ENCODE data around the gene ING2. TPM values are rescaled to one million over a fixed set of nuclear protein-coding genes. Genes with fewer than 3 reads are reported as not detected.
"Not testable (repeated sequence)": the region's sequence is repeated elsewhere in the genome, so short reads cannot be mapped to it uniquely, and the experiment has no call there.

ING2 gene
- total RNA-seq = 6.9 TPM
- long read RNA-seq, partial matches to known transcripts = 0 of 3 reads
- long read RNA-seq, other reads (novel, unspliced or antisense) = 0 of 3 reads

GRCh38 chr4:183504930-183505610 lies at the start of gene ING2:
TSS of gene ING2 (plus strand) at chr4:183505058. CDS start at chr4:183505196, 138 bp downstream.
- DNase-seq (ENCODE audit: low spot score) = no peak

GRCh38 chr4:183455431-183456195 lies 49.2 kb upstream of the ING2 start:
- DNase-seq (ENCODE audit: low spot score) = no peak

- DNase-seq (ENCODE audit: low spot score) = no peak
Measured at GRCh38 chr4:183458005-183458404, 46.9 kb upstream of the ING2 start.

GRCh38 chr4:183463903-183464619 lies 40.8 kb upstream of the ING2 start:
- not testable (repeated sequence) for DNase-seq (ENCODE audit: low spot score)

GRCh38 chr4:183465879-183466278 lies 39.0 kb upstream of the ING2 start:
- DNase-seq (ENCODE audit: low spot score) = not testable (repeated sequence)

- no peak for DNase-seq (ENCODE audit: low spot score)
Measured at GRCh38 chr4:183467246-183467645, 37.6 kb upstream of the ING2 start.

- DNase-seq (ENCODE audit: low spot score) = no peak
Measured at GRCh38 chr4:183468210-183469095, 36.4 kb upstream of the ING2 start.

- DNase-seq (ENCODE audit: low spot score) = no peak
Measured at GRCh38 chr4:183469285-183469684, 35.6 kb upstream of the ING2 start.

GRCh38 chr4:183469936-183470335 lies 34.9 kb upstream of the ING2 start:
- no peak for DNase-seq (ENCODE audit: low spot score)

GRCh38 chr4:183470821-183471220 lies 34.0 kb upstream of the ING2 start:
- no peak for DNase-seq (ENCODE audit: low spot score)

GRCh38 chr4:183471946-183472708 lies 32.7 kb upstream of the ING2 start:
- peak; percentile 90 for DNase-seq (ENCODE audit: low spot score)

- DNase-seq (ENCODE audit: low spot score) = no peak
Measured at GRCh38 chr4:183478123-183478522, 26.7 kb upstream of the ING2 start.

- no peak for DNase-seq (ENCODE audit: low spot score)
Measured at GRCh38 chr4:183478926-183479325, 25.9 kb upstream of the ING2 start.

GRCh38 chr4:183482515-183483095 lies 22.3 kb upstream of the ING2 start:
- DNase-seq (ENCODE audit: low spot score) = not testable (repeated sequence)

GRCh38 chr4:183483997-183484396 lies 20.9 kb upstream of the ING2 start:
- DNase-seq (ENCODE audit: low spot score) = no peak

GRCh38 chr4:183485411-183486160 lies 19.3 kb upstream of the ING2 start:
- no peak for DNase-seq (ENCODE audit: low spot score)

- DNase-seq (ENCODE audit: low spot score) = no peak
Measured at GRCh38 chr4:183492791-183493222, 12.1 kb upstream of the ING2 start.

GRCh38 chr4:183493246-183493645 lies 11.6 kb upstream of the ING2 start:
- DNase-seq (ENCODE audit: low spot score) = no peak

GRCh38 chr4:183495184-183495583 lies 9.7 kb upstream of the ING2 start:
- no peak for DNase-seq (ENCODE audit: low spot score)

Data from mesenteric fat pad (tissue), 1 donor.